ENCODE data around the gene BOK. TPM values are rescaled to one million over a fixed set of nuclear protein-coding genes. Genes with fewer than 3 reads are reported as not detected.
A peak's percentile ranks its signal among the peaks of the same experiment; 100 is the strongest.
"Not testable (repeated sequence)": the region's sequence is repeated elsewhere in the genome, so short reads cannot be mapped to it uniquely, and the experiment has no call there.

Gene BOK
- total RNA-seq, 2 donors from 2014 or later = 20.4 to 30.2 TPM

GRCh38 chr2:241551998-241552737, 6.4 kb upstream of the BOK start:
- peak in 1 of 2 donors; percentile 38 for ATAC-seq
- intact Hi-C loops (cut with DNase I) = no loop called here
- no peak for DNase-seq

- intact Hi-C loops (cut with DNase I) = no loop called here
- ATAC-seq (no peak), DNase-seq (no peak)
Measured at GRCh38 chr2:241553512-241553830, 5.1 kb upstream of the BOK start.

GRCh38 chr2:241553981-241554380, 4.6 kb upstream of the BOK start:
- intact Hi-C loops (cut with DNase I) = no loop called here
- ATAC-seq = no peak
- DNase-seq = no peak

- peak in 1 of 2 donors; percentile 7 for ATAC-seq
- intact Hi-C loops (cut with DNase I) = no loop called here
- no peak for DNase-seq
Measured at GRCh38 chr2:241554610-241555322, 3.8 kb upstream of the BOK start.

GRCh38 chr2:241555711-241556110, 2.8 kb upstream of the BOK start:
- no peak for DNase-seq
- intact Hi-C loops (cut with DNase I) = no loop called here
- ATAC-seq = no peak

GRCh38 chr2:241556746-241557145, 1.8 kb upstream of the BOK start:
- DNase-seq (no peak), ATAC-seq (no peak)
- intact Hi-C loops (cut with DNase I) = no loop called here

GRCh38 chr2:241559323-241560161, 997 bp downstream of the BOK start:
- peak; percentile 41 to 52 for ATAC-seq
- intact Hi-C loops (cut with DNase I) = no loop called here
- DNase-seq = no peak

- intact Hi-C loops (cut with DNase I) = no loop called here
- ATAC-seq (no peak), DNase-seq (no peak)
Measured at GRCh38 chr2:241560162-241560882, 1.8 kb downstream of the BOK start.

- intact Hi-C loops (cut with DNase I) = no loop called here
- ATAC-seq = peak in 1 of 2 donors; percentile 54
- peak; percentile 53 for DNase-seq
Measured at GRCh38 chr2:241560883-241561474, 2.4 kb downstream of the BOK start.

- peak; percentile 86 for DNase-seq
- peak; percentile 63 to 84 for ATAC-seq
- intact Hi-C loops (cut with DNase I) = no loop called here
Measured at GRCh38 chr2:241561832-241562231, 3.3 kb downstream of the BOK start.

- DNase-seq = no peak
- no peak for ATAC-seq
- intact Hi-C loops (cut with DNase I) = no loop called here
Measured at GRCh38 chr2:241562269-241562891, 3.8 kb downstream of the BOK start.

- no peak for ATAC-seq
- intact Hi-C loops (cut with DNase I) = no loop called here
- DNase-seq = no peak
Measured at GRCh38 chr2:241563031-241563507, 4.5 kb downstream of the BOK start.

GRCh38 chr2:241563571-241563980, 5.0 kb downstream of the BOK start:
- DNase-seq = no peak
- no peak for ATAC-seq
- intact Hi-C loops (cut with DNase I) = no loop called here

- DNase-seq (no peak), ATAC-seq (no peak)
- intact Hi-C loops (cut with DNase I) = no loop called here
Measured at GRCh38 chr2:241563981-241564595, 5.5 kb downstream of the BOK start.

- ATAC-seq = no peak
- DNase-seq = no peak
- intact Hi-C loops (cut with DNase I) = no loop called here
Measured at GRCh38 chr2:241564596-241565410, 6.3 kb downstream of the BOK start.

- DNase-seq = no peak
- intact Hi-C loops (cut with DNase I) = no loop called here
Measured at GRCh38 chr2:241565411-241565810, 6.9 kb downstream of the BOK start.

GRCh38 chr2:241566021-241566420, 7.5 kb downstream of the BOK start:
- ATAC-seq; DNase-seq; intact Hi-C loops (cut with DNase I): not testable (repeated sequence)

More at GRCh38 chr2:241565411-241565810, 6.9 kb downstream of the BOK start:
- no peak for ATAC-seq

Measured in left cardiac atrium (tissue), 4 donors.